HCT116 (cell line): ENCODE data around the gene ASCC2. TPM values are rescaled to one million over a fixed set of nuclear protein-coding genes. Genes with fewer than 3 reads are reported as not detected.

Experiments
- ATAC-seq: fragments of 200-7000 bp; cut with Tn5 transposase; 2 replicates; pipeline ENCODE4 v1.9.1; 2020; ENCODE audit warnings: mild to moderate bottlenecking, moderate library complexity
- BruUV-seq: library from RNA; stranded (reverse); fragments of 400-500 nt; replicated peaks from 2 replicates; lab custom pipeline; 2021; lab: Mats Ljungman, UMichigan
- CTCF ChIA-PET: fragments of 300-600 bp; sonication (Branson Sonifier 250); formaldehyde crosslinking; loops from one replicate; lab custom pipeline; 2021; ENCODE audit warnings: antibody characterized with exemption; lab: Charles Lee
- POLR2A ChIA-PET: fragments of 300-600, 350-600 bp; sonication (Branson Sonifier 250); formaldehyde crosslinking; loops from one replicate; lab custom pipeline; 2021; ENCODE audit warnings: antibody characterized with exemption; lab: Charles Lee
- RAD21 ChIA-PET, 2 experiments: fragments of 300-600 bp; sonication (Branson Sonifier 250); formaldehyde crosslinking; loops; one replicate each; lab custom pipeline; 2023; ENCODE audit warnings: low total read pairs in 2 of 2; ENCODE audit not compliant: uncharacterized antibody in 2 of 2, unreplicated experiment in 2 of 2, low non-redundant PET in 1 of 2; lab: Charles Lee
- DNase-seq: peaks from one replicate; pipeline ENCODE4 v3.0.0-alpha.2; 2010; ENCODE audit warnings: low read depth, low spot score
- H2AFZ ChIP-seq: fragments of 200-600 bp; shearing (Covaris generic), sonication (generic); 2 replicates; pipeline ENCODE4 v1.6.1; 2017; ENCODE audit warnings: low read depth, mixed run types, mixed read lengths, antibody characterized with exemption, low read length; ENCODE audit not compliant: poor library complexity, severe bottlenecking
- H3K27ac ChIP-seq: 2 replicates; pipeline ENCODE4 v1.5.1; 2012; ENCODE audit warnings: low read depth, low read length
- H3K27me3 ChIP-seq: fragments of 200-600 bp; sonication (generic); 2 replicates; pipeline ENCODE4 v1.6.1; 2016; ENCODE audit warnings: mixed run types, low read length, mixed read lengths; ENCODE audit not compliant: insufficient read depth
- H3K36me3 ChIP-seq, 2 experiments: fragments of 200-500 bp in 1 of 2; fragments of 200-600 bp in 1 of 2; sonication (Bioruptor generic) in 1 of 2; sonication (generic) in 1 of 2; 2 replicates each; pipeline versions ENCODE4 v1.5.1 to v1.6.1; 2014 to 2016; ENCODE audit warnings: low read length in 2 of 2, inconsistent platforms in 1 of 2, mixed read lengths in 1 of 2, mixed run types in 1 of 2; ENCODE audit not compliant: insufficient read depth in 2 of 2, control insufficient read depth in 1 of 2
- H3K4me1 ChIP-seq, 2 experiments: fragments of 200-600 bp in 1 of 2; sonication (generic) in 1 of 2; 2 replicates each; pipeline versions ENCODE4 v1.5.1 to v1.6.1; 2012 to 2017; ENCODE audit warnings: low read length in 2 of 2, inconsistent platforms in 1 of 2, mild to moderate bottlenecking in 1 of 2, mixed read lengths in 1 of 2, mixed run types in 1 of 2, moderate library complexity in 1 of 2; ENCODE audit not compliant: insufficient read depth in 2 of 2, control insufficient read depth in 1 of 2
- H3K4me2 ChIP-seq: fragments of 200-600 bp; sonication (generic); 2 replicates; pipeline ENCODE4 v1.6.1; 2017; ENCODE audit warnings: mixed run types, low read length, mixed read lengths
- H3K4me3 ChIP-seq, 2 experiments: fragments of 200-600 bp in 1 of 2; sonication (generic) in 1 of 2; replicated peaks in 1 of 2; 2 replicates each; pipeline ENCODE4 v1.5.1; 2011 to 2016; ENCODE audit warnings: low read length in 2 of 2, control low read depth in 1 of 2, low read depth in 1 of 2, mild to moderate bottlenecking in 1 of 2, mixed read lengths in 1 of 2, mixed run types in 1 of 2
- H3K79me2 ChIP-seq: fragments of 200-600 bp; sonication (generic); 2 replicates; pipeline ENCODE4 v1.6.1; 2017; ENCODE audit warnings: mild to moderate bottlenecking, mixed run types, low read length, moderate library complexity, mixed read lengths; ENCODE audit not compliant: insufficient read depth
- H3K9ac ChIP-seq: fragments of 200-600 bp; sonication (generic); 2 replicates; pipeline ENCODE4 v1.6.1; 2016; ENCODE audit warnings: low read length, mixed read lengths
- H3K9me2 ChIP-seq: fragments of 200-600 bp; sonication (generic), shearing (Covaris generic); 2 replicates; pipeline ENCODE4 v1.6.1; 2017; ENCODE audit warnings: mixed run types, mild to moderate bottlenecking, moderate library complexity; ENCODE audit not compliant: insufficient read depth
- H3K9me3 ChIP-seq, 2 experiments: fragments of 200-500 bp in 1 of 2; fragments of 200-600 bp in 1 of 2; sonication (Bioruptor generic) in 1 of 2; sonication (generic) in 1 of 2; 2 replicates each; pipeline ENCODE4 v1.6.1; 2014 to 2017; ENCODE audit warnings: low read length in 2 of 2, mixed read lengths in 2 of 2, inconsistent platforms in 1 of 2, low read depth in 1 of 2, mild to moderate bottlenecking in 1 of 2, mixed run types in 1 of 2, moderate library complexity in 1 of 2; ENCODE audit not compliant: control insufficient read depth in 1 of 2, insufficient read depth in 1 of 2
- H4K20me1 ChIP-seq: fragments of 200-600 bp; sonication (generic), shearing (Covaris generic); 2 replicates; pipeline ENCODE4 v1.6.1; 2017; ENCODE audit warnings: mixed run types, mild to moderate bottlenecking, moderate library complexity; ENCODE audit not compliant: insufficient read depth
- CTCF ChIP-seq, 3 experiments: fragments of 200-600 bp in 1 of 3; sonication (generic) in 1 of 3; IDR thresholded peaks in 2 of 3; conservative IDR thresholded peaks in 1 of 3; 2 replicates each; pipeline ENCODE4 v1.5.1; 2012 to 2017; ENCODE audit warnings: low read depth in 2 of 3, low read length in 2 of 3, antibody characterized with exemption in 1 of 3, borderline replicate concordance in 1 of 3, control low read depth in 1 of 3, mild to moderate bottlenecking in 1 of 3, mixed read lengths in 1 of 3, mixed run types in 1 of 3, moderate library complexity in 1 of 3; ENCODE audit not compliant: insufficient read depth in 1 of 3
- EGR1 ChIP-seq: IDR thresholded peaks from 2 replicates; pipeline ENCODE4 v1.6.1; 2012; ENCODE audit warnings: low read depth
- EZH2 ChIP-seq: fragments of 200-600 bp; sonication (generic); IDR thresholded peaks from 2 replicates; pipeline ENCODE4 v1.6.1; 2017; ENCODE audit warnings: antibody characterized with exemption, mixed run types
- FOSL1 ChIP-seq: IDR thresholded peaks from 2 replicates; pipeline ENCODE4 v1.6.1; 2012; ENCODE audit warnings: low read depth
- POLR2A ChIP-seq: IDR thresholded peaks from 2 replicates; pipeline ENCODE4 v1.7.0; 2011; ENCODE audit warnings: borderline replicate concordance; ENCODE audit not compliant: insufficient read depth, insufficient read length; ENCODE audit errors: extremely low read depth
- REST ChIP-seq: IDR thresholded peaks from 2 replicates; pipeline ENCODE4 v1.6.1; 2012; ENCODE audit warnings: low read depth
- SIN3A ChIP-seq: IDR thresholded peaks from 2 replicates; pipeline ENCODE4 v1.6.1; 2012; ENCODE audit warnings: low read depth
- SRF ChIP-seq: IDR thresholded peaks from 2 replicates; pipeline ENCODE4 v1.6.1; 2012; ENCODE audit warnings: low read depth
- TCF7L2 ChIP-seq: IDR thresholded peaks from 2 replicates; pipeline ENCODE4 v1.7.0; 2011; ENCODE audit warnings: borderline replicate concordance, inconsistent platforms; ENCODE audit not compliant: insufficient read depth, insufficient read length; ENCODE audit errors: extremely low read depth
- ZFX ChIP-seq: fragments of 450-650 bp; IDR thresholded peaks from 2 replicates; pipeline ENCODE4 v1.6.1; 2017
- ZNF274 ChIP-seq: fragments of 200-500 bp; sonication (Bioruptor generic); IDR thresholded peaks from 2 replicates; pipeline ENCODE4 v1.6.1; 2014; ENCODE audit warnings: mild to moderate bottlenecking, low read depth, low read length, inconsistent platforms
- intact Hi-C: fragments of 100-400 bp; cut with micrococcal nuclease; formaldehyde crosslinking; loops from 2 replicates; pipeline ENCODE4 v1.10.0; 2022
- total RNA-seq: library from RNA; stranded (reverse); gene quantifications from one replicate; pipeline ENCODE4 v1.2.1, GENCODE V29; 2021; ENCODE audit not compliant: unreplicated experiment

The ASCC2 gene
- total RNA-seq, 1 experiment from 2014 or later, result 68.6 TPM

GRCh38 chr22:29769723-29770321 lies 68.3 kb downstream of the ASCC2 start:
- intact Hi-C loops, result no loop called here
- no TSS peak for BruUV-seq
- ChIA-PET RAD21 (no interaction called here), POLR2A (interaction anchor here (1.3 kb wide), 1 partner anchor 11 kb away, joined by 3 read pairs; no protein-coding TSS in a partner anchor), CTCF (interaction anchor here (0.9 to 1.5 kb wide), 2 partner anchors 232 to 235 kb away, joined by 3 to 7 read pairs; no protein-coding TSS in a partner anchor)
- Histone ChIP-seq H2AFZ (no peak overlapping the region), H3K27me3 (no peaks in the 10 kb centered on the region), H3K4me3 (no peak overlapping the region), H3K9ac (no peak overlapping the region), H3K4me1 (peaks cover 11 to 42% of the 10 kb centered on the region in 2 experiments), H4K20me1 (no peaks in the 10 kb centered on the region), H3K27ac (no peak overlapping the region), H3K9me2 (no peaks in the 10 kb centered on the region), H3K36me3 (peaks cover 15 to 19% of the 10 kb centered on the region in 2 experiments; a peak in 3 of 4 replicates), H3K9me3 (no peaks in the 10 kb centered on the region), H3K4me2 (no peak overlapping the region), H3K79me2 (peaks cover 32% of the 10 kb centered on the region)
- TF ChIP-seq TCF7L2 (no peak), FOSL1 (no peak), SRF (no peak), EZH2 (no peak), EGR1 (no peak), POLR2A (no peak), ZFX (no peak), CTCF (IDR thresholded peaks at IDR 0.05 in 2 of 3, conservative IDR thresholded peaks at IDR 0.05 in 1 of 3; ENCODE audit: borderline replicate concordance in 1 of 3, insufficient read depth in 1 of 3, low read depth in 2 of 3, low read length in 2 of 3) (no peak), REST (no peak), SIN3A (no peak), ZNF274 (no peak)
- ATAC-seq (no peak), DNase-seq (no peak)
